ENCODE results near the gene C11orf86.

The C11orf86 gene

GRCh38 chr11:66950112-66950535 is 25.0 kb upstream of the C11orf86 start:
- Histone ChIP-seq H3K4me3 (ENCODE audit: low read depth, low read length) (no peak overlapping the region), H3K79me2 (no peaks in the 10 kb centered on the region), H3K4me2 (ENCODE audit: low read length) (no peak overlapping the region), H3K9ac (no peak overlapping the region), H3K27me3 (ENCODE audit: control insufficient read depth, insufficient read depth, low read length) (no peaks in the 10 kb centered on the region), H3K27ac (peak overlapping the region; percentile 67), H2AFZ (peak overlapping the region; percentile 17), H3K4me1 (no peaks in the 10 kb centered on the region), H3K36me3 (ENCODE audit: control insufficient read depth, insufficient read depth, low read length) (no peaks in the 10 kb centered on the region), H3K9me3 (ENCODE audit: control insufficient read depth, low read length) (no peaks in the 10 kb centered on the region)
- no peak for TF ChIP-seq CTCF (IDR thresholded peaks at IDR 0.05)

GRCh38 chr11:66951135-66951534 is 24.0 kb upstream of the C11orf86 start:
- no peaks in the 10 kb centered on the region for H3K4me1 ChIP-seq

DNA sequence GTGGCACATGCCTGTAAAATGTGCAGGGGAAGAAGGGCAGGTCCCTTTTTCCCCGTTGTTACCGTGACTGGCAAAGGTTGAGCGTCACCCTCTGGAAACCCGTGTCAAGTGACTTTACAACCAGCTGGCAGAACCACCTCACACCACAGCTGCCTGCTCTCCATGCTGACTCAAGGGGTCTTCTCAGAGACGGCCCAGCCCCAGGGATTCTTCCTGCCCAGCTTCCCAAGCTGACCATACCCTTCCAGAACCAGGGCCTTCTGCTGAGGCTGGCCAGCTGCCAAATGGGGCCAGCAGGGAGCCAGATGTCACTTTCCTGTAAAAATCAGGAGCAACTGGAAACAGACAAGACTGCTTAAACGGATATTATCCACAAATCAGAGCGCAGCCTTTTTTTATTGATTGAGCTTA is 23.2 kb upstream of the C11orf86 start:
- H3K4me1 ChIP-seq = peaks cover 3% of the 10 kb centered on the region
- H2AFZ ChIP-seq = no peak overlapping the region
- H3K9me3 ChIP-seq (ENCODE audit: control insufficient read depth, low read length) = no peaks in the 10 kb centered on the region
- peak overlapping the region; percentile 4 for H3K27ac ChIP-seq
- no peak overlapping the region for H3K9ac ChIP-seq
- no peak overlapping the region for H3K4me3 ChIP-seq (ENCODE audit: low read depth, low read length)
- no peak overlapping the region for H3K4me2 ChIP-seq (ENCODE audit: low read length)
- TF ChIP-seq CTCF (IDR thresholded peaks at IDR 0.05) = no peak
- H3K79me2 ChIP-seq = no peaks in the 10 kb centered on the region
- H3K27me3 ChIP-seq (ENCODE audit: control insufficient read depth, insufficient read depth, low read length) = no peaks in the 10 kb centered on the region
- H3K36me3 ChIP-seq (ENCODE audit: control insufficient read depth, insufficient read depth, low read length) = no peaks in the 10 kb centered on the region

More at GRCh38 chr11:66951135-66951534, 24.0 kb upstream of the C11orf86 start:
- Histone ChIP-seq H3K27ac (peak overlapping the region; percentile 67), H3K4me2 (ENCODE audit: low read length) (no peak overlapping the region), H3K9ac (no peak overlapping the region), H3K36me3 (ENCODE audit: control insufficient read depth, insufficient read depth, low read length) (no peaks in the 10 kb centered on the region), H3K9me3 (ENCODE audit: control insufficient read depth, low read length) (no peaks in the 10 kb centered on the region), H3K4me3 (ENCODE audit: low read depth, low read length) (no peak overlapping the region), H2AFZ (no peak overlapping the region), H3K27me3 (ENCODE audit: control insufficient read depth, insufficient read depth, low read length) (no peaks in the 10 kb centered on the region), H3K79me2 (no peaks in the 10 kb centered on the region)
- TF ChIP-seq CTCF (IDR thresholded peaks at IDR 0.05) = no peak

- no peak overlapping the region for H3K9ac ChIP-seq
- no peak overlapping the region for H3K27ac ChIP-seq
- no peak overlapping the region for H3K4me2 ChIP-seq (ENCODE audit: low read length)
- no peaks in the 10 kb centered on the region for H3K27me3 ChIP-seq (ENCODE audit: control insufficient read depth, insufficient read depth, low read length)
- no peak overlapping the region for H3K4me3 ChIP-seq (ENCODE audit: low read depth, low read length)
- H3K9me3 ChIP-seq (ENCODE audit: control insufficient read depth, low read length) = no peaks in the 10 kb centered on the region
- H3K36me3 ChIP-seq (ENCODE audit: control insufficient read depth, insufficient read depth, low read length) = no peaks in the 10 kb centered on the region
- no peak overlapping the region for H2AFZ ChIP-seq
- H3K4me1 ChIP-seq = peaks cover 3% of the 10 kb centered on the region
- no peaks in the 10 kb centered on the region for H3K79me2 ChIP-seq
- TF ChIP-seq CTCF (IDR thresholded peaks at IDR 0.05) = no peak
Observed at GRCh38 chr11:66953081-66953833, 21.8 kb upstream of the C11orf86 start.

Measured in parathyroid adenoma (tissue), 2 donors.